ENCODE data around the gene TUBA4B.

The TUBA4B gene

DNA sequence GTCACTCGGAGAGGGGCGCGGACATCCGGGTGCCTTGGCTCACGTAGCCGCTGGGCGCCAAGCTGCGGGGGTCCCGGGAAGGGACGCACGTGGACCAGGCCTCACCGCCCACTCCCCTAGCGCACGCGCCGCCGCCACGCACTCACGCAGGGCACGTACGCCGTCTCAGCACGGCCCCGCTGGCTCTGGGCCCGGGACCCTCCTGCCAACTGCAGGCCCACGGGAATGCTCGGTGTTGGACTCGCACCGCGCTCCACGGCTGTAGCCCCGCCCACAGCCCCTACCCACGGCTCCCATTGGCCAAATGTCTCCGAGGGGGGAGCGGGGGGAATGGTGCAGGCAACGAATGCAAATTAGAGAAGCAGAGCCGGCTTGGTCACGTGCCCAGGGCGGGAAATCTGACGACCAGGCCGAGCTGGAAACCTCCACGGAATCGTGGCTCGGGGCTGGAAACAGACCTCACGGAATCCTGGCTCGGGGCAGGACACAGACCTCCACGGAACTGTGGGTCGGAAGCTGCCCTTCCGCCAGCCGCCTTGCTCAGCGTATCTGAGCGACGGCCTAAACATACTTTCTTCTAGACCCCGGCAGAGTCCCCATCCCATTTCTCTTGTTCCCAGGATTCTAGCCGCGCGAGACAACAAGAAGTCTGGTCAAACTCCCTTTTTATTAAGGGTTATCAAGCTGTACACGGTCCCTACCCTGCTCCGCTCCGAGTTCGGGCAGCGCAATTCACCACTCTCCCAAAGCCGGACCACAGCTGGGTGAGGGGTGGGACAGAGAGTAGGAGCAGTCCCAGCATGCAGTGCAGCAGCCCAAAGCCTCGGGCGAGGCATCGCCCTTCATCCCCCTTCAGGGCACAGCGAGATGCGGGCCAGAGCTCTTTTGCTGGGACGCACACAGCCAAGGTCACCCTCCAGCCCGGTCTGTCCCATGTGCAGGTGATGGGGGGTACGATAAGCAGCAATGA, 34.0 kb upstream of the TUBA4B start, which contains the start of gene ABCB6:
TSS of gene ABCB6 (minus strand) at position 227 of the 970 bp plus-strand sequence. CDS start 285 bp downstream, outside the sequence.
- DNase-seq, result peak; percentile 94

- DNase-seq, result no peak
Observed at GRCh38 chr2:219219784-219220532, 33.1 kb upstream of the TUBA4B start.

GRCh38 chr2:219220652-219221402, 32.2 kb upstream of the TUBA4B start:
- no peak for DNase-seq

- DNase-seq, result no peak
Observed at GRCh38 chr2:219221957-219222518, 31.0 kb upstream of the TUBA4B start.

- no peak for DNase-seq
Observed at GRCh38 chr2:219223831-219224610, 29.0 kb upstream of the TUBA4B start.

DNA sequence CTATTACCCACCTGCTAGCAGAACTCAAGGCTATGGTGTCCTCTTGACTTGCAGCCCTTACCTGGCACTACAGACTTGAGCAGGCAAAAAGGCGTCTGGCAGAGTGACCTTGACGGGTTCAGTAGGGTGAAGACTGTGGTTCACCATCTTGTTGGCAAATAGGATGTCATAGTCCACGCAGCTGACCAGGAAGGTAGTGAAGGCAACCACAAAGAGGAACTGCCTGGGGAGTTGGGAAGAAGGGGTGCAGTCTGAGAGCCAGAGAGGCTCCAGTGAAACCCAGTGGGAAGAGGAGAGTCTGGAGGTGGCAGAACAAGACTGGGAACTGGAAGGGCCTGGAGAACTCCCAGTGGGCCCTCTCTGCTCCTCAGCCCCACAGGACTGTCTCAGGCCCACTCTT, 27.7 kb upstream of the TUBA4B start:
- no peak for DNase-seq

- no peak for DNase-seq
Observed at GRCh38 chr2:219228041-219228910, 24.8 kb upstream of the TUBA4B start.

DNA sequence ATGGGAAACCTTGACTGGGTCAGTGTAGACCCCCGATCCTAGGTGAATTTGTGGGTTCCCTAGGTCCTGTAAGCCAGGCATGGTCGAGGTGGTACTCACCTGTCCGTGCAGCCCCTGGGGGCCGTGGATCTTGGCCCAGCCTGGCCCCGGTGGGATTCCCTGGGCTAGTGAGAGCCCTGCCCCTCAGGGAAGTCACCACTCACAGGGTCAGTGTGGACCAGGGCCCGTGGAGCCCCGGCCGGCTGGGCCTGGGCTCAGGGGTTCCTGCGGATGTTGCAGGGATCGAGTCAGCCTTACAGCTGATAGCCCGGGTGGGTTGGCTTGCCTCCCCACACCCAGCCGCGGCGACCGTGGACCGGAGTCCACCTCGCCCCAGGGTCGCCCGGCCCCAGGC, 24.1 kb upstream of the TUBA4B start:
- DNase-seq, result no peak

GRCh38 chr2:219229305-219230058, 23.6 kb upstream of the TUBA4B start, which contains the start of the genes ANKZF1 and ATG9A:
Gene ANKZF1 (plus strand): TSS chr2:219229806. CDS start chr2:219230258, 452 bp downstream.
Gene ATG9A (minus strand): TSS chr2:219229636. CDS start chr2:219228024, 1,612 bp downstream.
- peak; percentile 99 for DNase-seq

DNA sequence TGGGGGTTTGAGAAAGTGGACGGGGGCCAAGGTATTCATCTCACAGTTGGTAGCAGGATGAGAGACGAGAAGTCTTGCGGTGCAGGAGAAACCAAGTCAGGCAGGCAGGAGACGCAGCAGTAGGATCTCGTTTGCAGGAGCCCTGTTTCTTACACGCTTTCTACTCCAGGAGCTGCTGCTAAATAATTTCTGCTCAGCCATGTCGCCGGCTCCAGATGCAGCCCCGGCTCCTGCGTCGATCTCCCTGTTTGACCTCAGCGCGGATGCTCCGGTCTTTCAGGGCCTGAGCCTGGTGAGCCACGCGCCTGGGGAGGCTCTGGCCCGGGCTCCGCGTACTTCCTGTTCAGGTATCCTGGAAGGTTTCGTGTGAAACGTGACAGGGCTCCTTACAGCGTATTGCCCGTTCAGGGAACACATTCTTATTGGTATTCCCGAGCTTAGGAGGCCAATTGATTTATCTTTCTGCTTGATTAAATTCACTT, 22.9 kb upstream of the TUBA4B start:
- peak; percentile 57 for DNase-seq

- DNase-seq, result no peak
Observed at GRCh38 chr2:219234331-219234730, 18.7 kb upstream of the TUBA4B start.

DNA sequence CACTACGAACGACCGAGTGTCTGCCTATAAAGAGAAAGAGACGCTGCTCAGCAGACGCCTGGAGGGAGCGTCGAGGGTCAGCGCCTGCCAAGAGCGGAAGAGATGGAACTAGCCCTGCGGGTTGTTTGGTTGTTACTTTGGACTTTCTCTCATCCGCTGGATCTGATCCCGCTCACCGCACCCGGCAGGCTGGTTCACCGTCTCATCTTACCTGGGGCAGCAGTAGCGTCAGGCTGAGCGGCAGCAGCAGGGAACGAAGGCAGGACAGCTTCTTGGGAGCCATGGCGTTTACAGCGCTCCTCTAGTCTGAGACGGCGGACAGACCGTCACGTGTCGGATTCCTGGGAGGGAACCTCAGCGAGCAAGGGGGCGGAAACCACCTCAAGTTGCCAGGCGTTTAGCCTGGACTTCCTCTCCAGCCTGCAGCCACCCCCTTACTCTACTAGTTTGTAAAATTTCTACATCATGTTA, 9.7 kb upstream of the TUBA4B start:
- no peak for DNase-seq

GRCh38 chr2:219244789-219245147, 8.3 kb upstream of the TUBA4B start:
- DNase-seq, result no peak

GRCh38 chr2:219245148-219245898, 7.7 kb upstream of the TUBA4B start, which contains the start of the genes GLB1L and STK16:
Gene GLB1L (minus strand): TSS chr2:219245444. CDS start chr2:219243573, 1,871 bp downstream.
Gene STK16 (plus strand): TSS chr2:219245479. CDS start chr2:219246000, 521 bp downstream.
- peak; percentile 89 for DNase-seq

DNA sequence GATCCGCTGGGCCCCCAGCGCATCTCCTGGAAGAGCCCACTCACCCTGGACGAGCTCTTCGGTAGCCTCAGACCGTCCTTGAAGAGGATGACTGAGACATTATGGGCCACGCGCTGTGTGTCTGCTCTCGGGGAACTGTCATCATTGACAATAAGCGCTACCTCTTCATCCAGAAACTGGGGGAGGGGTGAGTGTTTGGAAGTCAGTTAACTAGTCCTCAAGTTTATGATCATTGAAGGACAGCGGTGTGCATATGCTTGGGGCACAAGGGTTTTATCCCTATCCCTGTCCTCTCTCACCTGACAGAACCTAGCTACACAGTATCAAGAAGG, 7.2 kb upstream of the TUBA4B start:
- DNase-seq, result no peak

- DNase-seq, result no peak
Observed at GRCh38 chr2:219246559-219246958, 6.5 kb upstream of the TUBA4B start.

DNA sequence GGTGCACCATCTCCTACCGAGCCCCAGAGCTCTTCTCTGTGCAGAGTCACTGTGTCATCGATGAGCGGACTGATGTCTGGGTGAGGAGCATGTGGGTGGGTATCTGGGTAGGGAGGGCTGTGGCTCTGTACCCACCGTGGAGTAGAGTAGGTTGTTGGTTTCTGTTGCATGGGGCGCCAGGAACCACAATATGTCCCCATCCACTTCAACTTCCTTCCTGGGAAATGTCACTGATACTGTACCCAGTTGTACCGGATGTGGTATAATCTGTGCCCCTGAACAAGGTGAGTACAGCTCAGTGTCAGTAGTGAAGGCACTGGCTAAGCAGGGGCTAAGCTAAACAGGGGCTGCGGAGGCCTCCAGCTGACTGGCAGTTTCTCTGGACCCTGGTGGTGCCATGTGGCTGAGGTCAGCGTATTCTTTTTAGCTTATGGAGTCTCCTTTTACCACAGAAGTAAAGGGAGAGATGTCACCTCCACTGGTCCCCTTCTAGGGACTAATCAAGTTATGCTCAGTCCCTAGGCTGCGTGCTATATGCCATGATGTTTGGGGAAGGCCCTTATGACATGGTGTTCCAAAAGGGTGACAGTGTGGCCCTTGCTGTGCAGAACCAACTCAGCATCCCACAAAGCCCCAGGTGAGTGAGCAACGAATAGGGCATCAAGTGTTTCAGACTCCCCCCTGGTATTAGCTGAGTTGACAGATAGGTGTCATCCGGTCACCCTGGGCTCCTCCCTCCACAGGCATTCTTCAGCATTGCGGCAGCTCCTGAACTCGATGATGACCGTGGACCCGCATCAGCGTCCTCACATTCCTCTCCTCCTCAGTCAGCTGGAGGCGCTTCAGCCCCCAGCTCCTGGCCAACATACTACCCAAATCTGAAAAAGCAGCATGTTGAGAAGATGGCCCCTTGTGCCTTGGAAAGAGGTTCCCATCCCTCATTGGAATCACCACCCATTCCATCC, 5.1 kb upstream of the TUBA4B start:
- DNase-seq, result no peak

- no peak for DNase-seq
Observed at GRCh38 chr2:219248845-219249202, 4.2 kb upstream of the TUBA4B start.
